Hematopoietic multipotent progenitor cell treated with erythropoietin and hydrocortisone succinate and interleukin-3 and kit ligand, for 8 days (in vitro differentiated cells): ENCODE results near the gene PRDM1.

Experiments
- DNase-seq: peaks from one replicate; pipeline ENCODE4 v3.0.0-alpha.2; 2015

Gene PRDM1

DNA sequence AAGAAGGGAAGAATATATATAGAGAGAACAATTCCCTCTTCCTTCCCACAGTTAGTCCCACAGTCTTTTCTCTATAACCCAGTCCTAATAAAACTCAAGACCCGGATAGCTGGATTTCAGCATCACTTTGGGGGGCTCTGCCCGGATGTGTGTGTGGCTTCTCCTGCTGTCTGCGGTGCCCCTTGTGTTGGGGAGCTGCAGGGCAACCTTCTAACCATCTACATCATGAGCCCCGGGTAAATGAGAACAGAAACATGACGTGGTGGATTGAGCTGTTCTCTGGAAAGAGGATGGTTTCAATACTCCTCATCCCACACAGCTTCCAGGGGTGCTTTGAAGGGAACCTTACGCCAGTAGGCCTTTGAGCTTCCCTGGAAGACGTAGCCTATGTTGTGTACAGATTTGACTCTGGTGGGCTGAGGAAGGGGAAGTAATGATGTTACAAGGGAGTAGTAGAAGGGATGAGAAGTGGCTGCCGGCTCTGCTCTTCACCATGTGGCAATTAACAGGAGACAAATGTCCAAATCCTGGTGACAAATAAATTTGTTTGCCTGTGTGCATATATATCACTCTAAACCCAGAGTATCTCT is 13.5 kb upstream of the PRDM1 start:
- no peak for DNase-seq

DNA sequence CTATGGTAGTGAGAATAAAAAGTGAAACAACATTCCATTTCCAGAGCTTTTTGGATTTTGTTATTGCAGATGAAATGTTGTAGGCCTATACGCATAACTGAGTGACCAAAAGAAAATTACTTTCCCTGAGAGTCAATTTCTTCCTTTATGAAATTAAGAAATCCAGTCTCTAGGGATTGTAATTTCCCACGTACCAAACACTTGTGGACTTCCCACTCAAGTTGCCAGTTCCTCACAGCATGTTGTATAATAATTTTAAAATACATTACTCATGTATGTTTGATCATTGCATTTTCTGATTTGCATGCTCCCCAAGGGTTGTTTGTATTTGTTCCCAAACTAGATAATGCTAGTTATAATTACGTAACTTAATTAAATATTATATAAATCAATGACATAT is 12.0 kb upstream of the PRDM1 start:
- DNase-seq, result no peak

DNA sequence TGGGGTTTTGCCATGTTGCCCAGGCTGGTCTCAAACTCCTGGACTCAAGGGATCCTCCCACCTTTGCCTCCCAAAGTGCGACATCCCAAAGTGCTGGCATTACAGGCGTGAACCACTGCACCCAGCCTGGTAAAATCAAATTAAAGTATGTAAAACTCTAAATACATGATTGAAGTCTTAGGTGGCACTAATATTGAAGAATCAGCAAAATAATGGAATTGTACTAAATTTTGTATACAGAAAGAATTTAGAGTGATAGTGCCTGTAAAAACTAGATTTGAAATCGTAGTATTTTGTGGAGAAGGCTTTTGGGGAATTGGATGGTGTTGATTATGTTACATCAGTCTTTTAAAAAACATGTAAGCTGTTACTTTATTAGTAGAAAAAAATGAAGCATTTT is 10.0 kb upstream of the PRDM1 start:
- DNase-seq, result no peak

DNA sequence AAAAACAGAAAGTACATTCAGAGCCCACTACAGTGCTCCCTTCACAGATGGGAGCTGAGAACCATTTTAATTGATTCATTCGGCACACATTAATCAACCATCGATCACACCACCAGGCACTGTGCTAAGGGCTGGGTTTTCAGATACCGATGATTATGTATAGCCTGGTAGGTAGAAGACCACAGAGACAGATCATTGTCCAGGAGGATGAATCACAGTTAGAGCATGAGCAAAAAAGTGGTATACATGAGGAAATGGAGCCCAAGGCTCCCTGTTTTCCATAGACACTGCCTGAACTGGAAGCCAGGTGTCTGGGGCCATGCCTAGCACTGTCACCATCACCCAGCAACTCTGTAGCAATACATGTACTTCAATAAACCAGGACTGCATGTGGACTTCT is 9.0 kb upstream of the PRDM1 start:
- no peak for DNase-seq

DNA sequence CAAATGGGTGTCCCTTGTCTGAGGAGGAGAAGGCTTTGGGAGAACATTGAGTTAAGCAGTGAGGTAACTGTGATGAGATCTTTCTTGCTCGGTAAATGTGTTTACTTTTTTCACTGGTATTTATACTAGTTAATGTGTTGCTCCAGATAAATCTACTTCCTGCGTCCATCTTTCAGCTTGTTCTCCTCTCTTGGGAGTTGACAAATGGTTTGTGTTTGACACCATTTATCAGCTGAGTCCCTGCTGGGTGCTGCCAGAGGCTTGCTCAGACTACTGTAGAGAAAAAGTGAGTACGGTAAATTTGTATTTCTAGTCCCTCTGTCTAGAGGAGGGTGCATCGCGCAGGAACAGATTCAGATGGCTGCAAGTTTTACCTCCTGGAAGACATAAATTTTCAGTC is 8.3 kb upstream of the PRDM1 start:
- DNase-seq, result no peak

DNA sequence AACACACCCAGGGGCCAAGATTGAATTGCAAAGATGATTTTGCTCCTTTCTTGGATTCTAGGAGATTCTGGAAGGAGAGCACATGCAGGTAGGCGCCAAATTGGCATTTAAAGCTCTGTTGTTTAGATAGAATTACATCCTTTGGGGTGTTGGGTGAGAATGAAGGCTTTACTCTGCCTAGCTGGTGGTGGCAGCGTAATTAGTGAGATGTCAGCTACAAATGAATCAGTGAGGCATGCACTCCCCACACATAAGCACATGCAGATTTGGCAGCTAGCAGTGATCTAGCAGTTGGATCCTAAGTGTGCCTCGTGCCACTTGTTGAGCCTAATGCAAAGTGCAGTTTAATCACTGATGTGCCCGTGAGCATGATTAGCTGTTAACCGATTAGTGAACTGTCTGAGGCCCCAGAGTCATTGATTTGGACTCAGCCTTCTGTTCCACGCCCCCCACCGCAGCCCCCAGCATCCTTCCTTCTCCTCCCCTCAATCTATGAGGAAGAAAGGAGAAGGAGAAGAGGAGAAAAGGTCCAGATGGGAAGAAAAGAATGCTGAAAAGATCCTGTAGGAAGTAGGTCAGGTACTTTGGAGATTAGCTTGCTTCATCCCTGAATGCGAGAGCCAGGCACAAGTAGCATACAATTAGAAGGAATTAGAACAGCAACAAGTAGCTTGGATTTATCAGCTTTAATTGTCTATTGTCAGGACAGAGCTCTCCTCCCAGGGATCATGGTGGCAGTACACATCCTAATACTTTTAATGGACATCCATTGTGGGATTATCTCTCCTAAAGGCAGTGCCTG is 6.0 kb upstream of the PRDM1 start:
- no peak for DNase-seq

DNA sequence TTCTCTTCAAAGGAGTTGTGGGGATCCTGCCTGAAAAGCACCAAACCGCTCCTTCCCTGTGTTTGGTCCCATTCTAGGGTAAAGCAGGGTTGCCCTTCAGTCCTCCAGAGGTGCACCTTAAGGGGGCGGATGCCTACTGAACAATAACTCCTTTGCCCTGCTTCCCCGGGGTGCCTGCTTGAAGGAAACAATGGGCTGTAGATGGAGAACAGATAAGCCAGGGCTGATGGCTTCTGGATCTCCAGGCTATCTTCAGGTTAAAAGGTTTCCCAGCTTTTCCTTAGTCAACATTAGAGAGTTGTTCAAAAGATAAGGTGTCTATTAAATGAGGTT is 5.4 kb upstream of the PRDM1 start:
- DNase-seq, result no peak

DNA sequence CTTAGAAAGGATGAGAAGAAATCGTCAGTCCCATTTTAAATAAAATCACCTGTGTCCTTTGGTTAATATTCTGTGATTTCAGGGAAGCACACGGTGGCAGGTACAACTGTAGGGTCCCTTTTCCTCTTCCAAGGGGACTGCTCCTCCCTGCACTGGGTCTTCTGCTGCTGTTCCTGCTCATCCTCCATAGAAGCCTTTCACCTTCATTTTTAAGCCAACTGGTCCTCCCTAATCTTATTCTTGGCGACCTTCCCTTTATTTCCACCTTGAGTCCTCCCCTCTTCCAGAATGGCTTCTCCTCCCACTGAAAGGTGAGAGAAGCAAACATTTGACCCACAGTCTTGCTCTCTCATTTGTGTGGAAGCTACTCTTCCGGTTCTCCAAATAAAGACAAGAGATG is 4.4 kb upstream of the PRDM1 start:
- no peak for DNase-seq

DNA sequence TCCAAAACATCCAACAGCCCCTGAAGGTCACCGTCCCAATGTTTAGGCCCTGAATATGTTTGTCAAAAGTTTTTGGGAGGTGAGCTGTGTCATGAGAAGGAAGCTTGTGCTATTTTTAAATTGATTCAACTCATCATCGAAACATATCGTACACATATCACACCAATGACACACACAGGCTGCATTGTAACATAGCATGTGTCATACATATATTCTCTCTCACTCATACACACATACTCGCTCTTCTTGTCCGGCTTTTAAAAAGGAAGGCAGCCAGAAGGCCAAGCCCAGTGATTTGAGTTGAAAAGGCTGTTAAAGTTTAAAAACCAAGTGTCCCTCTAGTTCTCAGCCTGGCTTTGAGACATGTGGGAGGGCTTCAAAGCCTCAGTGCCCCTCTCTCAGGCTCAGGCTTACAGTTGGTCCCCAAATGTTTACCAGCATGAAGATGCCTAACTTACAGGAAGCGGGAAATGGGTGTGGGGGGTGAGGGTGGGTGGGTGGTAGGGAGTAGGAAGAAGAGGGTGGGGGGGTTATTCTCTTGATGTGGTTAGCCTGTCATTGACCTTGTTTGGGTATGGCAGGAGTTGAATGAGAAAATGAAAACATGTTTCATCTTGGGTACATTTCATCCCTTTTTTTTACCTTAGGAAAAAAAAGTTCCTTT is 3.3 kb upstream of the PRDM1 start:
- DNase-seq, result no peak

DNA sequence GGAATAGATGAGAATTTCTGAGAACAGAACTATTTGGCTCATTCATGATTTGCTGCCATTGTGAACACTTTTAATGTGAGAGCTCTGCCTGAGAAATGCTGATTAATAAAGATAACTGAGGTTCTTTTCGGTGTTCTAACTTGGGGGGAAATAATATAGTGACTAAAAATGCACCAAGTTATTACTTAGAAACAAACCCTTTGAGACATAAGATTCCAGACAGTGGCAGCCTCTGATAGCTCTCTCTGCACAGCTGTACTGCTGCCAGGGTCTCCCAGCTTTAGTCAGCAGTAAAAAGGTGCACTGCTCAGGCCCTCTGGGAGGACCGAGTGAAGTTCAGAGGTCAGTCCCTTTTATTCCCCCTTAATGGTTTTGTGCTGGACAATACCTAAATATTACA is 2.5 kb upstream of the PRDM1 start:
- DNase-seq, result no peak

DNA sequence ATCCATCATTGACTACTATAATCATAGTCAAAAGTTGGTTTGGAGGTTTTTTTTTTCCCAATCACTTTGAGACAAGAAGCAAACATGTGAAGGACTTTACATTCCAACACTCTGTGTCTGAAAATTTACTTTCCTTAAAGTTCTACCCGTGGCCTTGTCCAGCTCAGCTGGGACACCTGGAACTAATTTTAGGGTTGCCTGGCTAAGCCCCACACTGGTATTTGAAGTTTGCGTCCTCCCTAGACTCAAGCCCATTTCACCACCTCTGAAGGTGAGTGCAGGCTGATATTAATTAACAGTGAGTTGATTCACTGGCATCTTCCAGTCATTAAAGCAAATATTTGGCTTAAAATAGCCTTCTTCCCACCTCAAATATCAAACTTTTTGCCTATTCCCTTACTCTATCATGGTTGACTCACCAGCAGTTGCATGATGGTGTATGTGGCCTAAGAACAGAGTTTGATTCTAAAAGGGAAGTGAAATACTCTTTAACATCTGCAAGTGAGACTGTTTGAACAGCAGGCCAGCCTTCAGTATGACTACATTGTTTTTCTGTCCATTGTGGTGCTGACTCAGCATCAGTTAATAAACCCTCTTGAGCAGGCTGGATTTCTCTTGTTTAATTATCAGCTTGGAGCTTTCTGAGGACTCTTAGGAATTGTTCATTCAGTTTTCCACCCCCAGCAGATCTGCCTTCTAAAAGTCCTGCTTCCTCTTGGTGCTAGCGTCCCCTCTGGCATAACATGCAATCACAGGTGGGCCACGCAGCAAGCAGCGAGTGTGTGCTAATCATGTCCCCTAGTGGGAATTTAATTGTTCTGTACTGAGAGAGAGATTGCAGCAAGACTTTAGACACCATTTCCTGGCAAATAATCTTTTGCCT is 1.8 kb upstream of the PRDM1 start:
- DNase-seq, result peak; percentile 42

DNA sequence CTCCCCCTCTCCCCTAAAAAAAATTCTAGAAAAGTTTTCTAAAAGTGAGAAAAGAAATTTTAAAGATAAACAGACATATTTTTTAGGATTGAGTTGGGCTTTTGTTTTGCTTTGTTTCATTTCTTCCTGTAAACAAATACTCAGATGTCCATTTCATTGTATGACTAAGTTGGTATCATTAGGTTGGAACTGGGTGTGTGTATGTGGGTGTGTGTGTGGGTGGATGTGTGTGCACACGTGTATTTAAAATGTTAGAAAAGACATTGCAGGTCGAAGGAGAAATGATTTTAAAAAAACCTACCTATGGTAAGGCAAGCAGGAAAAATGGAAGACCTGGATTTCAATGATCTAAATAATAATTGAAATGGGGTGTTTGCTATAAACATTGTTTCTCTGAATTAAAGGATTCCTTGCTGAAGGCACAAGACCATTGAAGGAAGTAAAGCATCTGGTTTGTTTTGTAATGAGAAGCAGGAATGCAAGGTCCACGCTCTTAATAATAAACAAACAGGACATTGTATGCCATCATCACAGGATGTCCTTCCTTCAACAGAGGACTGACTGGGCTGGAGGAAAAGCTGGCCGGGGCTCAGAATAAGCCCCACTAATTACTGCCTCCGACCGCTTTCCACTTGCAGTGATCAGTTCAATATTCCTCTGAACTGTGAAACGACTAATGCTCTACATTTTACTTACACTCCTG is 996 bp upstream of the PRDM1 start:
- no peak for DNase-seq

DNA sequence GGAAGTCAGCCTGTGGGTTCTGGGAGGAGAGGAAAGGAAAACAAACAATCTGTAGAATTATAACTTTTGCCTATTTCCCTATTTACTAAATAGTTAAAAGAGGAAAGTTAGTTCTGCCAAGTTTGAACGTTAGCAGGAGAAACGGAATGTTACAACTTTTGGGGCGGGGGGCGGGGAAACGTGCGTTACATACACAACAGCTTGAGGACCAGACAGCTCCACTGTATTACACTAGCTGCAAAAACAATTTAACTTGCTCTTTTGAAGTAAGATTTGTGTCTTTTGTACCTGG is 498 bp upstream of the PRDM1 start:
- DNase-seq, result no peak

DNA sequence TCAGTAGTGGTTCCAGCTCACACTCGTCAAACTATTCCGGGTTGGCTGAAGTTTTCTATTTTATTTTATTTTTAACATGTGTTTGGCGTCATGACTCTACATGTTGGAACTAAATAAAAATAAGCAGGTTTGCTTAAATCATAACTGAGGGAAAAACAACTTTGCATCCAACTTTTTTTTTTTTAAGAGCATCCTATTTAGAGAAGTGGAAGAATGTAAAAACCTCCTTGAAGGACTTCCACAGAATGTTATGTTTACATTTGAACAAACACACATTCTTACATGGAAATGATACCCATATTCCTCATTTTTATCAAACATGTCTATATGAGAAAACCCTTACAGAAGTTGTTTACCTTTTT is 659 bp downstream of the PRDM1 start:
- DNase-seq, result no peak

DNA sequence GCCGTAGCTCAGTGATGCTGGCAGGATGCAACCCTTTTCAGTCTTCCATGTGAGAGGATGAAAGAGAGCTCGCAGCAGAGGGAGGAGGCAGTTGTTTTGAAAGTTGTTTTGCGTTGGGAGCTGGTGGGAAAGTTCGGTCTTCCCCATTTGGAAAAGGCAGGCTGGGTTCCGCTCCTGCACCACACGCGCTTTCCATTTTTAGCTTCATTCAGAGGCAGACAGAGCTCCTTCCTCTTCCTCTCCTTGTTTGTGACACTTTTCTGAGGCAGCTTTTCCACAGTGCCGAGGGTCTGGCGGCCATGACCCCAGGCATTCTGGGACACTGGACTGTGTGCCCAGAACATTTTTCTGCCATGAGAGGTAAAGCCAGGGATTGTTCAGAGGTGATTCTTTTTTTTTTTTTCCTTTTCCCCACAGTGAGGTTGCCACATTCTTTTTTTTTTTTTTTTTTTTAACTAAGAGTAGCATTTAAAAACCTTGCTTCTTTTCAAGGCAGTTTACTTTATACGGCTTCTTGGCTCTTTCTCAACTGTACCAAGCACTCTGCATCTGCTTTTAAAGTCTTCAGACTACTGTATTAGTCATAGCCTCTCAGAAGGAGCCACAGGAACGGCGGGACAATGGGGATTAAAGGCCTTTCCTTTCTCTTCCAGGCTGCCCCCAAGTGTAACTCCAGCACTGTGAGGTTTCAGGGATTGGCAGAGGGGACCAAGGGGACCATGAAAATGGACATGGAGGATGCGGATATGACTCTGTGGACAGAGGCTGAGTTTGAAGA is 1.6 kb downstream of the PRDM1 start:
- DNase-seq, result no peak

DNA sequence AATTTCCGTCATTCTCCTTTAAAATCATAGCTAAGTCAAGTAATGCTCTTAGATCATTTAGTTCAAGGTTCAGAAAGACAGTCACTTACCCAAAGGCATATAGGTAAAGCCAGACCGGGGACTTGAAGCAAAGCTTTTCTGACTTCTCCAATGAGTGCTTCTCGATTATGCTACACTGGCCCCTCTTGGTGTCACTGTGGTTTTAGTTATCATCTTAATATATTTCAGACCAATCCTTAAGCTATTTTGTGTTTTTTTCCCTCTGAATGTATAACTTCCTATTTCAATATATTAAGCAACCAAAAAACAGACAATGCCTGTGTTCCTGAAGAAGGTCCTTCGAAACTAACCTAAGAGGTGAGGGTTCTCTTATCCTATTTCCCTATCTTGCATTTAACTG is 3.9 kb downstream of the PRDM1 start:
- DNase-seq, result peak; percentile 45

DNA sequence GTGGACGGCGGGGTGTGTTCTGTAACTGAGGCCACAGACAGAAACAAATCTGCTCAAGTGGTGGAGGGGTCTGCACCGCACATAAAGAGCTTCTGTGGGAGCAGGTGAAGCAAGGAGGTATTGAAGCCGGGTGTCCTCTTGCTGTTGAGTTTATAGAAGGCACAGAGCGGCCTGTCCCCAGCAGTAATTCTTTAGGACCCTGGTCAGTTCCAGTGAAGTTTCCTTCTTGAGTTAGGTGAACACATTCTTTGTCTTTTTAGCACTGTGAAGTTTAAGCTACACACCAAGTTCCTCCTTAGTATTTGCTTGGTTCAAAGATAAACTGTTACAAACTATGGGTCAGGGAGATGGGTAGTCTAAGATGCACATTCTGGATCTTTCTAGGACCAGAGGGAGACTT is 6.1 kb downstream of the PRDM1 start:
- DNase-seq, result no peak

DNA sequence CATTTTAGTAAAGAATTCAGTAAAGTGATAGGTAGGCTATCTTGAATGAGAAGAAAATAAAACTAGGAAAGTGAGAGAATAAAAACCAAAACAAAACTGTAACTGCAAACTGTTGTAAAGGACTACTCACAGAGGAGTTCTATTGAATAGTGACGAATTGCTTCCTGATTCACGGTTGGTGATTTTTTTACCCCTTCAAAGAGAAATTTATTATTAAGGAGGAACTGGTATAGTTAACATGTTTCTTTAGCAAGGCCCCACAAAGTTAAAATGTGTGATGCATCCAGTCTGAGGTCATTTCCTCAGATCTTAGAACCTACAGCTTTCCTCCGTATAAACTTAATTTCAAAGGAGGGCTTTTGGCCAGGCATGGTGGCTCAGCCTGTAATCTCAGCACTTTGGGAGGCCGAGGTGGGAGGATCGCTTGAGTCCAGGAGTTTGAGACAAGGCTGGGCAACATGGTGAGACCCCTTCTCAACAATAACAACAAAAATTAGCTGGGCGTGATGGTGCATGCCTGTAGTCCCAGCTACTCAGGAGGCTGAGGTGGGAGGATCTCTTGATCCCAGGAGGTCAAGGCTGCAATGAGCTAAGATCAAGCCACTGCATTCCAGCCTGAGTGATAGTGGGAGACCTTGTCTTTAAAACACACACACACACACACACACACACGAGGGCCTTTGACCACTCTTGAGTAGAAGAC is 8.3 kb downstream of the PRDM1 start:
- no peak for DNase-seq

DNA sequence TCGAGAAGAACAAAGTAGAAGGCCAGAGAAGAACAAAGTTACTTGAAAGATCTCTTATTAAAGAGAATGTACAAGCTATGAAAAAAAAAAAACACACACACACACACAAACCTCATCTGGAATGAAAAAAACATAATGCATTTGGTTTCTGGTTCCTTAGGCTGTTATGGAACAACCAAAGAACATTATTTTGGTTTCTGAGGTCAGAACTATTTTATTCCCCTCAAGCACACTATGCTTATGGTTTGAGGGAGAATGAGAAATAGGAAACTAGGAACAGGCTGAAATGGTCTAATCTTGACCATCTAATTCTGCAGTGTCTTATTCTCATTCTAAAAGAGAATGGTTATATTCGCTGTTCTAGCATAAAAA is 8.8 kb downstream of the PRDM1 start:
- no peak for DNase-seq

DNA sequence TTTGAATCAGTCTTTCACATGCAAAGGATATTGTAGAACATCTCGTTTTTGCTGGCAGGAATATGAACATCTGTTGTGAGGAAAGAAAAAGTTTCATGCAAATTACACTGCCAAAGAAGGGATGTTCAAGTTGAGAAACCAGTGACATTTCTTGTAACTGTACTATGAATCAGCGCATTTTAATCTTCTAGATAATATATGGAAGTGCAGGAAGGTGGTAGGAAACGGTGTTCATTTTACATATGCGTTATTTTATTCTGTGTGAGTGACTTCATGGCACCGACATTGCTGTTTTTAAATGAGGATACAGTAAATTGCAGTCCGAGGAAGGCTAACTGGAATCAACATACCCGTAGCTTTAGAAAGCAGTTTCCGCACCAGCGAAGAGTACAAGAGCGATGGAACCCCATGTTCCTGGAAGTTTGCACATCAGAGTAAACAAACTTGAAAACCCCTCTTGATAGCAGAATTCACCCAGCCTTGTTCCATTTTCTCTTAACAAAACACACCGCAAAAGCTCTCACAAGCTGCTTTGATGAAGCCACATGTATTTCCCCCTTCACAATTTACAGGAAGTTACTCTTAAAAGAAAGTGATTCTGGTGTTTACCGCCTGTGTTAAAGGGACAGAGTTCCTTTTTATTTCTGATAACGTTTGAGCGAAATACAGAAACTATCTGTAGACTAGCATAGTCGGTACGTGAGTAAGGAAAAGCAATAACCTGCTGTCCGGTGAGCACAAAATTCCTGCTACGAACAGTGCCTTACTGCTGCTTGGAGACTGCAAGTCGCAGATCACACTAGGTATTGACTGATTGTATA is 11.5 kb downstream of the PRDM1 start:
- peak; percentile 72 for DNase-seq
